PC-9 (cell line): Measurements from ENCODE around the gene EPHB1. TPM values are rescaled to one million over a fixed set of nuclear protein-coding genes. Genes with fewer than 3 reads are reported as not detected.

ENCODE experiments used
- BruUV-seq: library from RNA; stranded (reverse); fragments of 400-500 nt; replicated peaks from 2 replicates; lab custom pipeline; 2021; lab: Mats Ljungman, UMichigan
- CTCF ChIA-PET: fragments of 300-600 bp; sonication (Branson Sonifier 250); formaldehyde crosslinking; loops from one replicate; lab custom pipeline; 2022; ENCODE audit warnings: antibody characterized with exemption; lab: Charles Lee
- POLR2A ChIA-PET: fragments of 300-600 bp; sonication (Branson Sonifier 250); formaldehyde crosslinking; loops from one replicate; lab custom pipeline; 2022; ENCODE audit warnings: antibody characterized with exemption; ENCODE audit not compliant: unreplicated experiment; lab: Charles Lee
- DNase-seq, 2 experiments: peaks; one replicate each; pipeline versions ENCODE4 v3.0.0 to v3.0.0-alpha.2; 2015 to 2022; ENCODE audit warnings: mixed read lengths in 1 of 2
- H2AFZ ChIP-seq: fragments of 200-600 bp; sonication (generic); 2 replicates; pipeline ENCODE4 v1.8.1; 2017; ENCODE audit warnings: antibody characterized with exemption
- H3F3A ChIP-seq: fragments of 200-600 bp; sonication (generic); 2 replicates; pipeline ENCODE4 v1.8.1; 2017; ENCODE audit warnings: antibody characterized with exemption, mild to moderate bottlenecking, low read depth; ENCODE audit not compliant: insufficient read depth
- H3K27ac ChIP-seq: fragments of 200-600 bp; sonication (generic); 2 replicates; pipeline ENCODE4 v1.6.1; 2016; ENCODE audit warnings: mixed run types
- H3K27me3 ChIP-seq: fragments of 200-600 bp; sonication (generic); 2 replicates; pipeline ENCODE4 v1.6.1; 2016; ENCODE audit warnings: low read depth, mixed run types; ENCODE audit not compliant: insufficient read depth
- H3K36me3 ChIP-seq: fragments of 200-600 bp; sonication (generic); 2 replicates; pipeline ENCODE4 v1.6.1; 2016; ENCODE audit warnings: low read depth, mixed run types
- H3K4me1 ChIP-seq: fragments of 200-600 bp; sonication (generic); replicated peaks from 2 replicates; pipeline ENCODE4 v1.6.1; 2016; ENCODE audit warnings: mixed run types; ENCODE audit not compliant: insufficient read depth
- H3K4me2 ChIP-seq: fragments of 200-600 bp; sonication (generic); 2 replicates; pipeline ENCODE4 v1.6.1; 2017; ENCODE audit warnings: mixed run types
- H3K4me3 ChIP-seq: fragments of 200-600 bp; sonication (generic); 2 replicates; pipeline ENCODE4 v1.6.1; 2016; ENCODE audit warnings: mixed run types
- H3K79me2 ChIP-seq: fragments of 200-600 bp; sonication (generic); 2 replicates; pipeline ENCODE4 v1.6.1; 2017; ENCODE audit warnings: low read depth, mixed run types
- H3K9me2 ChIP-seq: fragments of 200-600 bp; sonication (generic); 2 replicates; pipeline ENCODE4 v1.8.1; 2017; ENCODE audit warnings: mild to moderate bottlenecking; ENCODE audit not compliant: insufficient read depth
- H3K9me3 ChIP-seq: fragments of 200-600 bp; sonication (generic); 2 replicates; pipeline ENCODE4 v1.8.1; 2016; ENCODE audit warnings: low read depth; ENCODE audit not compliant: insufficient read depth
- H4K20me1 ChIP-seq: fragments of 200-600 bp; sonication (generic); 2 replicates; pipeline ENCODE4 v1.8.1; 2017; ENCODE audit not compliant: insufficient read depth
- CTCF ChIP-seq: fragments of 200-600 bp; sonication (generic); conservative IDR thresholded peaks from 2 replicates; pipeline ENCODE4 v1.6.1; 2017; ENCODE audit warnings: mixed run types, antibody characterized with exemption, mild to moderate bottlenecking, moderate library complexity
- EZH2 ChIP-seq: fragments of 200-600 bp; sonication (generic); IDR thresholded peaks from 2 replicates; pipeline ENCODE4 v1.8.0; 2017; ENCODE audit warnings: antibody characterized with exemption, low read depth
- intact Hi-C: fragments of 100-400 bp; cut with micrococcal nuclease; formaldehyde crosslinking; loops from one replicate; pipeline ENCODE4 v1.10.0; 2022; ENCODE audit not compliant: unreplicated experiment
- total RNA-seq: library from RNA; stranded (reverse); gene quantifications from 2 replicates; pipeline ENCODE4 v1.2.3, GENCODE V29; 2021

The EPHB1 gene
- total RNA-seq, 1 experiment from 2014 or later: 0.15 TPM

DNA sequence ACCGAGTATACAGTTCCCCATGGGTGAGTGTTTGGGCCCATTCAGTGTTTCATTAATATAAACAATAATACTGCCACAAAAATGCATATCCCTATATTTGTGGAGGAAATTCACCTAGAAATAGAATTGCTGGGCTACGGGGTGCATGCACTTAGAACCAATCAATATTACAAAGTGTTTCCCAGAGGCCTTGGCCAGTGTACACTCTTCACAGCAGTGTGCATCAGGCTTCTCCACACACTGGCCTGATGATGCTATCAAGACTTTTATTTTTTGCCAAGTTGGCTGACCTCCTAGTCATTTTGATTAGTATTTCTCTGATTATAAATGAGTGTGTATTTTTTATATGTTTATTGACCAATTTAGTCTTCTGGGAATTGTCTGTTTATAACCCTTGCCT lies 323.7 kb downstream of the EPHB1 start:
- BruUV-seq: no TSS peak

DNA sequence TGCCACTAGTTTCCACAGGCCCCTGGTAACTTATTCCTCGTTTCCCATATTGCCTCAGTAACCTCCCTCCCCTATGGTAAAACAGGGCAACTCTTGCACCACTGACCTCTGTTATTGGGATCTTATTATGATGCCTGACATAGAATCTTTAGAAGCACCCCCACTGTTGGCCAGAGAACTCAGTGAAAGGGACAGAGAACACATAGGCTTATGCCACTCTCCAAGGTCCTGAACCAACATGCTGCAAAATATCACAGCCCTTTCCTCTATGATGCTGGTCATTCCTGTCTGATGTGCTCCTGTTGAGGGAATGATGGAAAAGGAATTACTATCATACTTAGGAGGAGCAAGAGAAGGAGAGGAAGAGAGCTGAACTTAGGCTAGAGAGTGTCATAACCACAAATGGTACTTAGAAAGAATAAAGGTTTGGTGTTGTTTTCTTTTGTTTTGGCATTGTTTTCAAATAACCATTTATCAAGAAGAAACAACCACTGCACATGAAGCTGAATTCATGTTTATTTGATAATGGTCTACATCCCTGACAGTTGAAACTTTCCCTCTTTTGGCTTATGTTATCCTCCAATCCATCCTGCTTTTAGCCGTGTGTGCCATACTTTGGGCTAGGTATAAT lies 330.2 kb downstream of the EPHB1 start:
- no peak overlapping the region for H3K4me2 ChIP-seq
- H3K27me3 ChIP-seq: peaks cover under 1% of the 10 kb centered on the region
- no peak overlapping the region for H3K27ac ChIP-seq
- no peaks in the 10 kb centered on the region for H3K9me3 ChIP-seq
- intact Hi-C loops: no loop called here
- ChIA-PET CTCF (no interaction called here), POLR2A (no interaction called here)
- H2AFZ ChIP-seq: no peak overlapping the region
- no peaks in the 10 kb centered on the region for H3F3A ChIP-seq
- H3K36me3 ChIP-seq: no peaks in the 10 kb centered on the region
- DNase-seq: no peak
- H3K9me2 ChIP-seq: no peaks in the 10 kb centered on the region
- TF ChIP-seq EZH2 (no peak), CTCF (no peak)
- H3K4me3 ChIP-seq: no peak overlapping the region
- no peaks in the 10 kb centered on the region; the same call in 1 of the 2 replicates for H4K20me1 ChIP-seq
- BruUV-seq: no TSS peak
- no peaks in the 10 kb centered on the region for H3K79me2 ChIP-seq
- H3K4me1 ChIP-seq: no peaks in the 10 kb centered on the region

More for the DNA sequence above, 323.7 kb downstream of the EPHB1 start:
- Histone ChIP-seq H4K20me1 (no peaks in the 10 kb centered on the region), H3F3A (no peaks in the 10 kb centered on the region), H3K4me1 (no peaks in the 10 kb centered on the region), H2AFZ (no peak overlapping the region), H3K27ac (no peak overlapping the region), H3K9me2 (no peaks in the 10 kb centered on the region), H3K4me3 (no peak overlapping the region), H3K36me3 (no peaks in the 10 kb centered on the region), H3K9me3 (no peaks in the 10 kb centered on the region), H3K4me2 (no peak overlapping the region), H3K27me3 (0 out of 2 replicates have a peak, but pooled peaks cover 10% of the 10 kb centered on the region), H3K79me2 (no peaks in the 10 kb centered on the region)
- intact Hi-C loops: no loop called here
- DNase-seq: no peak
- POLR2A ChIA-PET: no interaction called here
- TF ChIP-seq EZH2: no peak
- TF ChIP-seq CTCF: no peak
- CTCF ChIA-PET: no interaction called here

DNA sequence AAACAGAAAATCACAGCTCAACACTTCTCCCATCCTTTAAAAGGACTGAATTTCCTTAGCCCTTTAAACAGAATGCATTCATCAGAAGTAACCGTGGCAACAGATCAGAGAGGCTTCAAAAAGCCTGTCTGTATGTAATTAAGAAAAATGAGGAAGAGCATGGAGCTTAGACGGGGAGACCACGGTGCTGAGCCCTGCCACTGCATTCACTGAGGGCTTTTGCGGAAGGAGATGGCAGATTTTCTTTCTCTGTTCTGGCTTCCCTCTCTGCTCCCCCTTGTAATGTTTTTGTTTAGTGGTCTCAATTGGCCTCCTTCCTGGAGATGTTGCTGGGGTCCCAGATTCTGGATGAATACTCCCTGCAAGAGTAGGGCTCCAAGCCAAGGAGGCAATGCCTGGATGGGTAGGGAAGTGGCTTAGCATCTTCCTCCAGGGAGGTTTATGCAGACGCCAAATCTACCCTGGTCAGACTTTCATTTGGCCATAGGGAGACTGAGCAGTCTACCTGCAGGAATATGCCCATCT lies 332.9 kb downstream of the EPHB1 start:
- intact Hi-C loops: no loop called here
- POLR2A ChIA-PET: no interaction called here

More for the DNA sequence above, 332.9 kb downstream of the EPHB1 start:
- no peaks in the 10 kb centered on the region for H3F3A ChIP-seq
- no peak for TF ChIP-seq CTCF
- TF ChIP-seq EZH2: no peak
- H3K4me3 ChIP-seq: no peak overlapping the region
- H3K9me3 ChIP-seq: no peaks in the 10 kb centered on the region
- H3K27me3 ChIP-seq: peaks cover 27% of the 10 kb centered on the region
- DNase-seq: no peak
- no peaks in the 10 kb centered on the region for H3K9me2 ChIP-seq
- no peaks in the 10 kb centered on the region for H3K79me2 ChIP-seq
- no peak overlapping the region for H3K27ac ChIP-seq
- H3K36me3 ChIP-seq: no peaks in the 10 kb centered on the region
- no peaks in the 10 kb centered on the region; the same call in 1 of the 2 replicates for H4K20me1 ChIP-seq
- no peaks in the 10 kb centered on the region for H3K4me1 ChIP-seq
- H2AFZ ChIP-seq: no peak overlapping the region
- H3K4me2 ChIP-seq: no peak overlapping the region
- CTCF ChIA-PET: no interaction called here
- BruUV-seq: no TSS peak
